GM18870 (cell line): ENCODE measurements around the gene CYP24A1.
A peak's percentile ranks its signal among the peaks of the same experiment; 100 is the strongest.

ENCODE experiments used
- ATAC-seq: cut with Tn5 transposase; IDR thresholded peaks from one replicate; pipeline ENCODE4 v1.9.1; 2021; ENCODE audit warnings: moderate library complexity; ENCODE audit not compliant: unreplicated experiment

The CYP24A1 gene

DNA sequence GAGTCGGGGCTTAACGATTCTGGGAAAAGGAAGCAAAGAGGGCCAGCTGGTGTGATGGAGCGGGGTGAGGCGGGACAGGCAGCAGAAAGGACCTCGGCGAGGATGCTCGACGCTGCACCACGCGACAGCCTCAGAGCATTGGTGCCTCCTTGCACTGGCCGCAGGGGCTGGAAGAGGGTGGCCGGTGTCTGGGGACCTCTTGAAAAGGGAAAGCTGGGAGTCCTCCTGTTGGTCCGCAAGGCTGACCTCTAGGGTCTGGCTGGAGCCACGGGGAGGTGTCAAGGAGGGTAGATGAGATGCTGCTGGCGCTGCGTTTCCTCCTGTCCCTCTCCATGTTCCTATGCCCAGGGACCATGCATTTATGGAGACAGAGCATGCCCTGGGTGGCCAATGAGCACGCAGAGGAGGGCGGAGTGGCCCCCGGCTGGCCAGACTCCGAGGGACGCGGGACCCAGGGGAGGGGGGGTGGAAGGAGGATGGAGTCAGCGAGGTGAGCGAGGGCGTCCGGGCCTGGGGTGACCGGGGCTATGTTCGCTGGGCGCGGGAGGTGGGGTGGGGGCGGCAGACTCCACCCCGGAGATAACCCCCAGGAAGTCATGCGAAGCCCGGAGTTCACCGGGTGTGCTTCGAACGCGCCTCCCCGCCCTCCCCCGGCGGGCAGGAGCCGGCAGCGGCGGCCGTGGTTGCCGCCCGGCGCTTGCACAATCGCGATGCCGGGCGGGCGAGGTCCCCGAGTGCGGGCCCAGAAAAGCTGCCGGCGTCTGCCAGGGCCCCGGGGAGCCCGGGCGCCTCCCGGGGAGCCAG lies at the start of gene CYP24A1:
TSS of gene CYP24A1 (minus strand) at position 334 of the 804 bp plus-strand sequence. CDS start 407 bp downstream, outside the sequence.
- ATAC-seq, result no peak

DNA sequence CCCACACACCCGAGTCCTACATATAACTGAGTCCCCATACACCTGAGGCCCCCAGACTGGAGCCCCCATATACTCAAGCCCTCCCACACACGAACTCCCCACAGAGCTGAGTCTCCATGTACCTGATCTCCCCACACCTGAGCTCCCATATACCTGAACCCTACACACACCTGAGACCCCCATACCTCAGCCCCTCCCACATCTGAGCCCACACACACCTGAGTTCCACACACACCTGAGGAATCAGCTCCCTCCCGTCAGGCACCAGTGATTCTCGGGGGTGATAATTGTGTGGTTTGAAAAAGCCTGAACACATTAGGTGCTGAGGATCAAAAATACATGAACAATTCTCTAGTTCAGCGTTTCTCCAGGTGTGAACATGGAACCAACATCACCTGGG lies 49.5 kb upstream of the CYP24A1 start:
- no peak for ATAC-seq

DNA sequence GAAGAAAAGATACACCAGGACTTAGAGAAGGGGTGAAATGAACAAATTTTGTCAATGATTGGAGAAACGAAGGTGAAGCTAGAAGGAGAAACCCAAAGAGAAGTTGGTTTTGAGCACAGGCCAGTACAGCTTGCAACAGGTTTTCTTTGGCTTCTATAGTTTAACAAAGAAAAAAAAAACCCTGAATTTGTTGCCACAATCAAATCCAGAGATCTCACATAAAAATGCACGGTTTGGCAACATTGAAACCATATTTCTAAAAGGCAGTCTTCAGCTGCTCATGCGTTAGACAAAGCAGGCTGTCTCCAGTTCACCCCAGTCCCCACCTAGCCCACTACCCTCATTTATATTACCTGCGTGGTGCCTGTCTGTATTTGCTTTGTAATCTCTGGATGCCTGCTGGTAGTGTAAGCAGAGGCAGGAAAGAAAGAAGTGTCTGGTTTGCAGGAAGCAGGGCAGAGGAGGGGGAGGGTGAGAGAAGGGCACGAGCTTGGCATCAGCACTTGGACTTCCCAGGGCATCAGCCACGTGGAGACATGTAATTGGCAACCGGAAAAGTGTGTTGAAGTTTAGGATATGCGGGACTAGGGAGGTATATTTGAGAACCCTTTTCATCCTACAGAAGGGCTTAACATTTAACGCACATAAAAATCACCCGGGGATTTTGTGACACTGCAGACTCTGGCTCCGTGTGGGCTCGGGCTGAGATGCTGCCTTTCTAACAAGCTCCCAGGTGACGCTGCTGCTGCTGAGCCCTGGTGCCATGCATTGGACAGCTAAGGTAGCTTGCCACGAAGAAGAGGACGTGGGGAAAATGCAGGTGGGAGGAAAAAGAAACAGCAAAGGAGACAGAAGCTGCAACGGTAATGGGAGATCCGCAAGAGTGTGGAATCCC lies 48.5 kb upstream of the CYP24A1 start:
- ATAC-seq, result no peak

DNA sequence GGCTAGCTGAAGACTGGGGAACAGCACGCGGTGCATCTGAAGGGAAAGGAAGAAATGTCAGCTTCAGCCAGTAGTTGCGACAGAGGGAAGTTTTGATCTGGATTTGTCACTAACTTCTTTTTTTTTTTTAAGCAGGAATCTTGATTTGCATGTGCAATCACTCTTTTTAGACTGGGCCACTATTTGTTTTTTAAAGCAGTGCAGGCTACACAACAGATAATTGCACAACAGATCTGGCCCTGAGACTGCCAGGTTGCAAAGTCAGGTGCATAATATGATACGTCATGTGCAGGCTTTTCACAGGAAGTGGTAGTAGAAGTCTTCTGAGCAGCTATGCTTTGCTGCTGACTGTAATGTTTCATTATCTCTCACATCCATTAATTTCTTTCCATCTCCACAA lies 47.6 kb upstream of the CYP24A1 start:
- no peak for ATAC-seq

DNA sequence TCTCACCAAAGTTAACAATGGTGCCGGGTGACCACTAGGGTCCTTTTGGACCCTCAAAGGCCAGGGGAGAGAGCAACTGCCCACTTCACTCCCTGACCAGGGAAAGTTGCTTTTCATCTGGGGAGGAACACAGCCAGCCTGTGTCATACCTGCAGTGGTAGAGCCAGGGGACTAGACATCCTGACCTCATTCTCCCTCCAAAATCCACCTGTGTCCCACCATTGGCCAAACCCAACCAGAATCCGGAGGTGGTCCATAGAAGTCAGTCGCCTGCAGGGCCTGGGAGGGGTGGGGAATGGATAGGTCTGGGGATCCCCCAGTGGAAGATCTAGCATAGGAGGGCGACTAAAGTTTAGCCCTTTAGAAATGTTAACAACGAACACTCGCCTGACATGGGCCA lies 46.9 kb upstream of the CYP24A1 start:
- ATAC-seq, result no peak

DNA sequence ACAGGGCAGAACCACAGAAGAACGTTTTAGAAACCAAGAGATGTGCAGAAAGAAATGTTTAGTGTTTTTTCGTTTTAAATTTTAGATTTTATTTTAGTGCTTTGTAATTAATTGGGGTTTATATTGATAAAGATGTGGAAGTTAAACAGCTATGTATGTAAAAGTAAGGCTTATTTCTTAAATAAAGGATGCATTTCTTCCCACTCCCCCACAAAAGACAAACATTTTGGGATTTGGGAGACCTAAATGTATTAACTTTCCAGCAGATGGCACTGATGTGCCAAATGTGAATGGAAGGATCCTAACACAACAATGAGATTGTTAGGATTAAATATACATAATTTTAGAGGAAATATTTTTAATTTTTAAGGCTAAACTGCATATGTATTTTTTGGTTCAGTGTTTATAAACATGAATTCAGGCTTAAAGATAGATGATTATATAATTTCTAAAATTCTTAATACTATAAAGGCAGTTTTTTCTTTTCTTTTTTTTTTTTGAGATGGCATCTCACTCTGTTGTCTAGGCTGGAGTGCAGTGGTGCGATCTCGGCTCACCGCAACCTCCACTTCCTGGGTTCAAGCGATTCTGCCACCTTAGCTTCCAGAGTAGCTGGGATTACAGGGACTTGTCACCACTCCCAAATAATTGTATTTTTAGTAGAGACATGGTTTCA lies 46.1 kb upstream of the CYP24A1 start:
- ATAC-seq, result no peak

DNA sequence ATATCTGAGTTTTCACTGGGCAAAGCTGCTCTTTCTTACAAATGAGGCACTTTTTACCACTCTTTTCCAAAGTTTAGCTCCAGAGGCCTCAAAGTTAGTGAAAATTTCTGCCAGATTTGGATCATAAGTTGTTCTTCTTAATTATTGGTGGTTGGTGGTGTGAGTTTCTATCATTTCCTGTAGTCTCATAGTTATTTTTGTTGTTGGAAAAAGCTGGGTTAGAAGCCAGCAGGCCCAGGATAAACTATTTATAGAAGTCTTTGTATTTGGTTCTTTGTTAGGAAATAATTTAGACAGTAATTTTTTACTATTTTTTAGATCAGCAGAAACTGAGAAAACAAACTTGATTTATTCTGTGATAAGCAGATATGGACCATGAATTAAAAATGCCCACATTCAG lies 44.7 kb upstream of the CYP24A1 start:
- no peak for ATAC-seq

DNA sequence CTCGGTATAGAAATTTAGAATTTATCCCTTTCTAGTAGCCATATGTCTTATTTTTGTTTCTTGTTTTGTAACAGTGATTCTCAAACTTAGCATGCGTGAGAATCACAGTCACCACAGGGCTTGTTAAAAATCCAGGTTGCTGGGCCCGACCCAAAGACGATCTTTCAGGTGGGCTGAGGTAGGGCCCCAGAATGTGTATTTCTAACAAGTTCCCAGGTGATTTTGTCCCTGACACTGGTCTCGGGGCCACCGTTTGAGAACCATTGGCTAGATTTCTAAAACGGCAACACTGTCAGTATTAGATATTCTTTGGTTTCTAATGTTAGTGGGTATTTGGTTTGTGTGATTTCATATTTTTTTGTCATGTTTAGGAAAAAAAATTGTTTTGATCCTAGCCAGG lies 44.0 kb upstream of the CYP24A1 start:
- ATAC-seq, result no peak

DNA sequence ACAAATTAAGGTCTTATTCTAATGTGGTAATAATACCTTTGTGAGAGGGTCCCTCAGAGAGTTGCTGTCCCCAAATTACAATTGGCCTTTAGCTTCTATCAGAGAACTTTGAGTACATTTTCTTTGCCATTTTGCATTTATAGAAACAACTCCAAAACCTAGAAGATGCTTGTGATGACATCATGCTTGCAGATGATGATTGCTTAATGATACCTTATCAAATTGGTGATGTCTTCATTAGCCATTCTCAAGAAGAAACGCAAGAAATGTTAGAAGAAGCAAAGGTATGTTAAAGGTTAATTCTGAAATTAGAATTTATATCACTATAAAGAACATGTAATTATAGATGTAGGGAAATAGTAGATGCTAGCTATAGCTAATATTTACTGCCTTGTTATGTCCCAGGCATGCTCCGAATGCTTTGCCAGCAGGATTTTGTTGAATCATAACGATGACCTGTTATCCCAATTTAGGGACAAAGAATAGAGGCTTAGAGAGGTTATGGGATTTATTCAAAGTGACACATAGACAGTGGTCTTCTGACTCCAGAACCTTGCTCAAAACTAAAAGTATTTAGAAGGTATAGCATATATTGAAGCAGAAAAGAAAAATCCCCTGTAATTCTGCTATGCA lies 41.5 kb upstream of the CYP24A1 start:
- no peak for ATAC-seq

DNA sequence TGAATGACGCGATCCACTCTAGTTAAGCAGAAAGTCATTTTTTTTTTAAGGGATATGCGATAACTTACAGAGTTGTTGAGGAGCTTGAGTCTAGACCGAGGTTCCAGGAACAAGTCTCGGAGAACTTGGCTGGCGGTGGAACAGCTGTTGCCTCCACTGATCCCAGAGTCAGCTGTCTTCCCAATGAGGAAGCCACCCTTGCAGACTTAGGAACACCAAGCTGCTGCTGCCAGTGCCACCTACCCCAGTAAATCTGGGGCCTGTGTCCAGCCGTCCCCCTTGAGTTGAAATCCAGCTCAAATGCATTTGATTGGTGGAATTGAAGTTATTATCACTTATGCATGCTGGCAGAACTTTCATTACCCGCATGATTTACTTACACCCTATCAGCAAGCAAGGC lies 40.8 kb upstream of the CYP24A1 start:
- no peak for ATAC-seq

DNA sequence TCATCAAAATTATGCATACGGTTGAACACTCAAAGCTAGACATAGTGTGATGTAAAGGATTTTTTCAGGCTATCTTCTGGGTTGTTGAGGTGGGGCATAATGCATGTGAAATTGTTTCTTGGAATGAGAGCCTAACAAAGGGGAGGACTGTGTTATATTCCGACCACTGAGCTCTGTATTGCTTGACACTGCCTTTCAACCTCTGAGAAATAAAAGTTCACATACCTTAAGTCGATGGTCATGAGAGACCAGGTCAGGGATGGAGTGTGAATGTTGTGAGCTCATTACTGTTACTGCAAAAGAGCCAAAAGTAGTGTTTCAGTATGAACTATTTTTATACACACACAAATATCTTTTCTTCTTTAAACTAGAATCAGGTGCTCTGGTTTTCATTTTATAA lies 39.1 kb upstream of the CYP24A1 start:
- no peak for ATAC-seq

DNA sequence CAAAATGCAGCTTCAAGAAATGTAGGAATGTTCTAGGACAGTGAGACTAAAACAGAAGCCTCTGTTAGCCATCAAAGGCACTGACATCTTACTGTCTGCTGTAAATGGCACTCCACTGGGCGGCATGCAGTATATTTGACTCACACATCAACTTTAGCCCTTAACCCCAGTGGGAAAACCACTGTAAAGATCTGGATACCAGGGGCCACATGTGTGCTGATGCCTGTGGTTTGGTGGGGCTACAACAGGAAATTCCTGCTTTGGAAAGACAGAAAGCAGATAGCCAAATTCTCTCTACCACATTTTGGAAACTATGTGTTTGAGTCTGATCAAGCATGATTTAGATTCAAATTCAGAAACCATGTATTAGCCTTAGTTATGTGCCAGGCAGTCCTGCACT lies 38.4 kb upstream of the CYP24A1 start:
- no peak for ATAC-seq

DNA sequence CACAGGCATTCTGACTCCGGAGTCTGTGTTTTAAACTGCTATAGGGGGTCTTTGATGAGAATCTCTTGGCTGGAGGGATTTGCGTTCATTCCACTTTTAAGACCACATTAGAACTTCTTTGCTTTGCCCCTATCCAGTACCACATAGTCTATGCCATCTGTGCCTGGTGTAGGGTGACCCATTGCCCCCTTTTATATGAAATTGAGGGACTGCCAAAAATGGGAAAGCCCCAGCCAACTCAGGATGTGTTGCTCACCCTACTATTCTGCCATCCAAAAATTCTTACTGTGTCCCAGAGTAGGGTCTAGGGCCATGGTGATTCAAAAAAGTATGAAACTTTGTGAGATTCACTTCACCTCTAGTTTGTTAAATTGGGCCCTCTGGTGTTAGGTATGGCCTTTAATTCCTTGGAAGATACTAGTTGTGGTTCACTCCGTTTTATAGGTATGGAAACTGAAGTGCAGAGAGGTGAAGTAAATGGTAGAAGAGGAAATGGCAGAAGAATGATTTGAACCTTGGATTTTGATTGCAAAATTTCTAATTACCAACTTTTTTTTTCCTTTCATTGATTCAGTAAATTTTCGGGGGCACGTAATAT lies 35.5 kb upstream of the CYP24A1 start:
- no peak for ATAC-seq

DNA sequence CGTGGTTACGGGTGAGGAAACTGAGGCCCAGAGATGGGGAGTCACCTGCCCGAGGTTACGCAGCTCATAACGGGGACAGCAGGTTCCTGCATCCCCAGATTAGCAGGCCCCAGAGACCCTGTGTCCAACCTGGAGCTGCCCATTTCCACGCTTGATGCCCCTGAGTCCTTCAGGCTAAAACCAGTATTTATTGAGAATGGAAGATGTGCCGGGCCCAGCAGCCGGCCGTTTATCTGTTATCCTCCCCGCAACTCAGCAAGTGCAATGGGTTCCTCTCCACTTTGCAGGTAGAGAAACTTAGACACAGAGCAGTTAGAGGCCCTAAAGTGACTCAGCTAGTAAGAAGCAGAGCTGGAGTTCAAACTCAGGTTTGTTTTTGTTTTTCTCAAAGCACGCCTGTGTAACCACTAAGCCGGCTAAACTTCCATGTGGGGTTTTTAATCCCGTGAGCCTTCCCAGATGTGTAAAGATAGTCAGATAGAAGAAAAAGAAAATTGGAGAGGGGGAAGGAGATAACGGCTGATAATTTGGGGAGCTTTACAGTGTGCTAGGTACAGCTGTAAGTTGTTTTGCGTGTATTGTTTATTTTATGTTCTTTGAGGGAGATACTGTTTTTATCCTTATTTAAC lies 34.9 kb upstream of the CYP24A1 start:
- ATAC-seq, result peak; percentile 4

DNA sequence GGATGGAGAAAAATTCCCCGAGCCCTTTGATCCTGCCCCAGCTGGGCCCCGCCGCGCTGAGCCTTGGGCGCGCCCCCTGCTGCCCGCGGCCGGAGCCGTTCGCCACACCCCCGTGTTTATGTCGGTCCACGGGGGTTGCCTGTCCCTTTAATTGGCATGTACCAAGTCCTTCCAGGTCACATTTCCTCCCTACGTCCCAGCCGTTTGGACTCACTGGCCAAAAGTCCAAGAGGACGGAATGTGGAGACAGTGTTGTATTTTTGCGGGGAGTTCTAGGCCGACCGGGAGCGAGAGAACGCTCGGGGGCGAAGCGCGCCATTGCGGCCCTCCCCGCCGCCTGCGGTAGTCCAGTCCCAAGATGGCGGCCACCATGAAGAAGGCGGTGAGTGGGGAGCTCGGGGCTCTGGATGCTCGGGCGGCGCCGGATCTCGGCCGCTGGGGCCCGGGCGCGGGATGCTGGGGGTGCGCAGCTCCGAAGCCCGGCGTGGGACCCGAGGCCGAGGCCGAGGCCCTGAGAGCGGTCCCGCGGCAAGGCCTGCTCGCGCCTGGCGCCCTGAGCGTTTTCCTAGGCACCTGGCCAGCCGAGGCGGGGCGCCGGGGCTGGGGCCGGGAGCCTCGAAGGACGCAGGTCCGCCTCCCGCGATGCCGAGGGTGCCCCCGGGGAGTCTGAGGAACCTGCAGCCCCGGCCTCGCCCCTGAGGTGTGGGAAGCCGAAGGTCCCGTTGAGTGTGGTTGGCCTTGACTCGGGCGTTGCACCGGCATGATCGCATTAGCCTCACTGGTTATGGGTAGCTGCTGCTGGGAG lies 34.2 kb upstream of the CYP24A1 start, which contains the start of gene PFDN4:
TSS of gene PFDN4 (plus strand) at position 345 of the 805 bp plus-strand sequence. CDS start at position 359, 14 bp downstream.
- peak; percentile 90 for ATAC-seq

DNA sequence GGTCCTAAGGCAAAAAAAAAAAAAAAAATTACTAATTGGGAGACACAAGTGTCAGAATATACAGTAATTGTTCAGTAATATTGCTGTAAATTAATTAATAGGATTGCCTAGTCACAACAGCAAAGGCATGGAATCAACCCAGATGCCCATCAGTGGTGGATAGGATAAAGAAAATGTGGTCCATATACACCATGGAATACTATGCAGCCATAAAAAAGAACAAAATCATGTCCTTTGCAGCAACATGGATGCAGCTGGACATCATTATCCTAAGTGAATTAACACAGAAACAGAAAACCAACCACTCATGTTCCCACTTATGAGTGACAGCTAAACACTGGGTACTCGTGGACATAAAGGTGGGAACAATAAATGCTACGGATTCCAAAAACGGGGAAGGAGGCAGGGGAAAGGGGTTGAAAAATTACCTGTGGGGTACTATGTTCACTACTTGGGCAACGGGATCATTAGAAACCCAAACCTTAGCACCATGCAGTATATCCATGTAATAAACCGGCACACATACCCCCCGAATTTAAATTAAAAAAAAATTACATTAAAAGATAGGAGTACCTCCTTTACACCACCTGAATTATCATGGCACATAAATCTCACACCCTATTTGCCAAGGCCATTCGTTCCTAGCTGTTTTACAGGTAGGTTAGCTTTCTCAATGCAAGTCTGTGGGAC lies 33.4 kb upstream of the CYP24A1 start:
- peak; percentile 20 for ATAC-seq

DNA sequence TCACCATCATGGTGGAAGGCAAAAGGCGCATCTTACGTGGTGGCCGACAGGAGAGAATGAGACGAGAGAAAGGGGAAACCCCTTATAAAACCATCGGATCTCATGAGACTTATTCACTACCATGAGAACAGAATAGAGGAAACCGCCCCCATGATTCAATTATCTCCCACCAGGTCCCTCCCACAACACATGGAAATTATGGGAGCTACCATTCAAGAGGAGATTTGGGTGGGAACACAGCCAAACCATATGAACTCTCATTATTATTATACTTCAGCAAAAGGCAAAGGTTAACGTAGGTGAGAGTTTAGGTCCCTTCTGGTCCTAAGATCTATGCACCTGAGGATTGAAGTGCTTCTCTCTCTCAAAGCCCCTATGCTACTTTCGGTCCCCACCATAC lies 31.7 kb upstream of the CYP24A1 start:
- ATAC-seq, result no peak

DNA sequence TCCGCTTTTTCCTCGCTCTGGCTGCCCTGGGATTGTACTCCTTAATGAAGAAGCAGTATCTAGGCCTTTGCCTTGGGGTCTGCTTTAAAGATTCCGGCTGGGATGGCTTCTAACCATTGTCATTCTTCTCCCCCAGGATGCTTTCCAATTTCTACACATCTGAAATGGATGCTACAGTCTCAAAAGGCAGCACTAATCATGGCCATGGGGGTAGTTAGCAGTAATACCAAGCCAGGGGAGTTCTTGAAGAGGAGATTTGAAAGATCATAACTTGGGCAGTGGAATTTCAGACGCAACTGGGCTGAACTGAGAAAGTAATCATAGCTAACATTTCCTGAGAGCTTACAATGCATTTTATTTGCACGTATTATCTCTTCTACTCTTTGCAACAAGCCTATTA lies 30.7 kb upstream of the CYP24A1 start:
- no peak for ATAC-seq

DNA sequence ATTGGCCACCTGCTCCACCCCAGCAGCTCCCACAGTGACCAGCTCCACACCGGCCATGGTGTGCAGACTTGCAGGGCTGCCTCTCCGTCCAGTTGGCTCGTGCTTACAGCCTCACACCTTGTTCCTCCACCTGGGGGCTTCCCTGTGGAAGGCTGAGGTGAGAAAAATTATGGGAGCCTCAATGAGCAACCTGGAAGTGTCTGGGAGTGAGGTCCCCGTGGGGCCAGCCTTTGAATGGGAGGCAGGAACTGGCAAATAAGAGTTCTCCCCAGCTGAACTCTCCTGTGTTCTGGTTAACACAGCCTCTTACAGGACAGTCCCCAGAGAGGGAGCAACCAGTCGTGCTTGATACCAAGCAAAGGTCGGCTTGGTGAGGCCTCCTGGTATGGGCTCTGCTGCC lies 30.3 kb upstream of the CYP24A1 start:
- ATAC-seq, result no peak
